ENCODE data around the gene PRMT5. TPM values are rescaled to one million over a fixed set of nuclear protein-coding genes. Genes with fewer than 3 reads are reported as not detected.
A peak's percentile ranks its signal among the peaks of the same experiment; 100 is the strongest.

Gene PRMT5
- polyA plus RNA-seq, 1 experiment: 152 TPM

DNA sequence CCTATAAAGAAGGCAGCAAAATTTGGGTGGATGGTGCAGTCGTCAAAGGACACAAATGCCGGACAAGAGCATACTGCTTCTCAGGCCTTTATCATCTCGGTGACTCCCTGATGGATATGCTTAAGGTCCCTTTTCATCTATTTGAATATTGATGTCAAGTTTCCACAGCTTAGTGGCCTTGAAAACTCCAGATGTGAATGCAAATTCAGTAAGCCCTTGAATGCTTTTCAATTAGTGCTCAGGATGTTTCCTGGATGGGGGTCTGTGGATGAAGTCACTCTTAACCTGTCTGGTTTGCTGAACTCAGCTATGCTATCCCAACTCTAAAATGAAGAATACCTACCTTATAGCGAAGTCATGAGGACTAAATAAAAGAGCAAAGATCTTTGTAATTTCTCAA is 35.5 kb downstream of the PRMT5 start:
- H3K27me3 ChIP-seq (ENCODE audit: control insufficient read depth, insufficient read depth, low read length): no peaks in the 10 kb centered on the region
- ChIA-PET POLR2A (interaction anchor here (0.6 kb wide), 1 partner anchor 91 kb away, joined by 6 read pairs; no protein-coding TSS in a partner anchor), CTCF (interaction anchor here (1.0 to 10.4 kb wide), 5 partner anchors 11 to 219 kb away, joined by 3 to 95 read pairs (median 6); partner anchors contain the start of genes LRP10 and REM2)
- no peak overlapping the region for H3K4me3 ChIP-seq (ENCODE audit: low read depth, low read length)
- DNase-seq (ENCODE audit: low read depth): no peak
- TF ChIP-seq, protein P1, sequence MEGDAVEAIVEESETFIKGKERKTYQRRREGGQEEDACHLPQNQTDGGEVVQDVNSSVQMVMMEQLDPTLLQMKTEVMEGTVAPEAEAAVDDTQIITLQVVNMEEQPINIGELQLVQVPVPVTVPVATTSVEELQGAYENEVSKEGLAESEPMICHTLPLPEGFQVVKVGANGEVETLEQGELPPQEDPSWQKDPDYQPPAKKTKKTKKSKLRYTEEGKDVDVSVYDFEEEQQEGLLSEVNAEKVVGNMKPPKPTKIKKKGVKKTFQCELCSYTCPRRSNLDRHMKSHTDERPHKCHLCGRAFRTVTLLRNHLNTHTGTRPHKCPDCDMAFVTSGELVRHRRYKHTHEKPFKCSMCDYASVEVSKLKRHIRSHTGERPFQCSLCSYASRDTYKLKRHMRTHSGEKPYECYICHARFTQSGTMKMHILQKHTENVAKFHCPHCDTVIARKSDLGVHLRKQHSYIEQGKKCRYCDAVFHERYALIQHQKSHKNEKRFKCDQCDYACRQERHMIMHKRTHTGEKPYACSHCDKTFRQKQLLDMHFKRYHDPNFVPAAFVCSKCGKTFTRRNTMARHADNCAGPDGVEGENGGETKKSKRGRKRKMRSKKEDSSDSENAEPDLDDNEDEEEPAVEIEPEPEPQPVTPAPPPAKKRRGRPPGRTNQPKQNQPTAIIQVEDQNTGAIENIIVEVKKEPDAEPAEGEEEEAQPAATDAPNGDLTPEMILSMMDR (IDR thresholded peaks at IDR 0.05; ENCODE audit: insufficient read depth, low read depth, low read length): no peak
- H3K36me3 ChIP-seq (ENCODE audit: control insufficient read depth, insufficient read depth, low read length): no peaks in the 10 kb centered on the region

DNA sequence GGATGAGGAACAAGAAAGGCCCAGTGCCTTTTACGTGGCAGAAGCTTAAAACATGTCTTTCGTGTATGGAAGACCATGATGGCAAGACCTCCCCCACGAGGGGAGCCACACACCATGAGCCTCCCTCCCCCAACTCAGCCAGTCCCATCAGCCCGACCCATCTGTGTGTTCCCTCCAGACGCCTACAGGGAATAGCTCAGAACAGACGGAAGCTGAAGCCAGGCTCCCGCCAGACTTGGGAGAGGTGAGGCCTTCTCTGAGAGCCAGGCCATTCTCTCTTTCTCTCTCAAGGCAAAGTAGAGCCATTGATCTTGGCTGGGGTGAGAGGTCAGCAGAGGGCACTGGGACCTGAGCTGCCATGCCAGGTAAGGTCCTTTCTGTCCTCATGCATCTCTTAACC is 36.7 kb downstream of the PRMT5 start:
- DNase-seq (ENCODE audit: low read depth): no peak
- ChIA-PET CTCF (interaction anchor here (0.8 to 2.1 kb wide), 6 partner anchors 10 to 322 kb away, joined by 3 to 6 read pairs (median 3); partner anchors contain the start of gene REM2), POLR2A (no interaction called here)
- TF ChIP-seq, protein P1 (IDR thresholded peaks at IDR 0.05; ENCODE audit: insufficient read depth, low read depth, low read length): no peak
- Histone ChIP-seq H3K36me3 (ENCODE audit: control insufficient read depth, insufficient read depth, low read length) (no peaks in the 10 kb centered on the region), H3K4me3 (ENCODE audit: low read depth, low read length) (no peak overlapping the region), H3K27me3 (ENCODE audit: control insufficient read depth, insufficient read depth, low read length) (no peaks in the 10 kb centered on the region)

DNA sequence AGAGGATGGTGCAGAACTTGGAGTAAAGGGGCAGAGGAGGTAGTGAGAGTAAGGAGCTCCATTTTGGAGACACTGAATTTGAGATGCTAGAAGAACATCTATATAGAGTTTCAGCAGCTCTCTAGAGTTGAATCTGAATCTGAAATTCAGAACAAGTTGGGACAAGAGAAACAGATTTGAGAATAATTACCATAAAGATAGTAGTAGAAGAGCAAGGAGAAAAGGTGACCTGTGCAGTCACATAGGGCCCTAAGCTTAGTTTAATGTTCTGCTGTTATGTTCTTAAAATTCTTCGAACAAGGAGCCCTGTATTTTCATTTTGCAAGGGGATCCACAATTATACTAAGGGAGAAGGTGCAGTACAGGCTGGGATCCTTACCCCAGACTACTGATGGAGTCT is 38.8 kb downstream of the PRMT5 start:
- TF ChIP-seq, protein P1 (IDR thresholded peaks at IDR 0.05; ENCODE audit: insufficient read depth, low read depth, low read length): no peak

DNA sequence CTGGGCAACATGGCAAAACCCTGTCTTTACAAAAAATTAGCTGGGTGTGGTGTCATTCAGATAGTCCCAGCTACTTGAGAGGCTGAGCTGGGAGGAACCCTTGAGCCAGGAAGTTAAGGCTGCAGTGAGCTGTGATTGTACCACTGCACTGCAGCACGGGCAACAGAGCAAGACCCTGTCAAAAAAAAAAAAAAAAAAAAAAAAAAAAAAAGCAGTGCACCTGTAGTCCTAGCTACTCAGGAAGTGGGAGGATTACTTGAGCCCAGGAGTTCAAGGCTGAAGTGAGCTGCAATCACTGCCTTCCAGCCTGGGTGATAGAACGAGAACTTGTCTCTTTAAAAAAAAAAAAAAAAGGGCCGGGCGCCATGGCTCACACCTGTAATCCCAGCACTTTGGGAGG is 40.5 kb downstream of the PRMT5 start:
- Histone ChIP-seq H3K36me3 (ENCODE audit: control insufficient read depth, insufficient read depth, low read length) (no peaks in the 10 kb centered on the region), H3K27me3 (ENCODE audit: control insufficient read depth, insufficient read depth, low read length) (no peaks in the 10 kb centered on the region), H3K4me3 (ENCODE audit: low read depth, low read length) (no peak overlapping the region)
- DNase-seq (ENCODE audit: low read depth): no peak
- ChIA-PET POLR2A (no interaction called here), CTCF (interaction anchor here (1.2 to 4.0 kb wide), 3 partner anchors 9 to 65 kb away, joined by 3 to 34 read pairs (median 15); partner anchors contain the start of gene LRP10)
- TF ChIP-seq, protein P1 (IDR thresholded peaks at IDR 0.05; ENCODE audit: insufficient read depth, low read depth, low read length): no peak

More for the DNA sequence above, 38.8 kb downstream of the PRMT5 start:
- POLR2A ChIA-PET: no interaction called here
- CTCF ChIA-PET: interaction anchor here (0.8 to 4.0 kb wide), 5 partner anchors 9 to 37 kb away, joined by 3 to 15 read pairs (median 4); partner anchors contain the start of gene LRP10
- H3K27me3 ChIP-seq (ENCODE audit: control insufficient read depth, insufficient read depth, low read length): no peaks in the 10 kb centered on the region
- no peak for DNase-seq (ENCODE audit: low read depth)
- H3K36me3 ChIP-seq (ENCODE audit: control insufficient read depth, insufficient read depth, low read length): no peaks in the 10 kb centered on the region
- H3K4me3 ChIP-seq (ENCODE audit: low read depth, low read length): no peak overlapping the region

DNA sequence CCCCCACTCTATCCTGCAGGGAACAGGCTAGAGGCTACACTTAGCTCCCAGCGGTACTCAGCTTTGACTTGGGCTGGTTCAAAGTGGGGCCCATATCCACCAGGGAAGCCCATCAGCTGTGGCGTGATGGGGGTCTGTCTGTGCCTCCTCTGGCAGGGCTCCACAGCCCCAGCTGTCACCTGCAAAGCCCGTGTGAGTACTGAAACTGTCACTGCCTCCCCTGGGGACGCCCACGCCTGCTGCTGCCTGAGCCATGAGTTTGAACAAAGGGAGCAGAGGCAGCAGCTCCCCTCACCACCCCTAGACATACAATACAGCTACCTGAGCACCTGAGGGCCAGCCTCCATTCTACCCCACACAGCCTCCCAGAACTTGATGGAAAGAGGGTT is 41.2 kb downstream of the PRMT5 start:
- DNase-seq (ENCODE audit: low read depth): no peak
- ChIA-PET CTCF (interaction anchor here (1.2 to 4.0 kb wide), 3 partner anchors 10 to 65 kb away, joined by 3 to 34 read pairs (median 15); partner anchors contain the start of gene LRP10), POLR2A (no interaction called here)
- H3K27me3 ChIP-seq (ENCODE audit: control insufficient read depth, insufficient read depth, low read length): no peaks in the 10 kb centered on the region
- TF ChIP-seq, protein P1 (IDR thresholded peaks at IDR 0.05; ENCODE audit: insufficient read depth, low read depth, low read length): no peak
- peak overlapping the region; percentile 53 for H3K4me3 ChIP-seq (ENCODE audit: low read depth, low read length)
- no peaks in the 10 kb centered on the region for H3K36me3 ChIP-seq (ENCODE audit: control insufficient read depth, insufficient read depth, low read length)

Measured in BJ (cell line).